Loucy (cell line): ENCODE results near the gene SCNM1.
A peak's percentile ranks its signal among the peaks of the same experiment; 100 is the strongest.
"Not testable (repeated sequence)": the region's sequence is repeated elsewhere in the genome, so short reads cannot be mapped to it uniquely, and the experiment has no call there.

ENCODE experiments used
- H2AFZ ChIP-seq: fragments of 200-600 bp; sonication (generic); 2 replicates; pipeline ENCODE4 v1.6.0; 2016; ENCODE audit warnings: antibody characterized with exemption, mild to moderate bottlenecking, low read length, moderate library complexity
- H3F3A ChIP-seq: fragments of 200-600 bp; 2 replicates; pipeline ENCODE4 v1.6.0; 2016; ENCODE audit warnings: antibody characterized with exemption, low read depth, mild to moderate bottlenecking
- H3K27me3 ChIP-seq: fragments of 200-600 bp; sonication (generic); 2 replicates; pipeline ENCODE4 v1.6.1; 2014; ENCODE audit warnings: low read length, mild to moderate bottlenecking; ENCODE audit not compliant: insufficient read depth, poor library complexity, severe bottlenecking
- H3K36me3 ChIP-seq: fragments of 200-600 bp; sonication (generic); 2 replicates; pipeline ENCODE4 v1.6.1; 2016; ENCODE audit warnings: low read length; ENCODE audit not compliant: insufficient read depth
- H3K4me1 ChIP-seq: fragments of 200-600 bp; sonication (generic); 2 replicates; pipeline ENCODE4 v1.5.1; 2014; ENCODE audit warnings: low read length, mild to moderate bottlenecking; ENCODE audit not compliant: insufficient read depth, poor library complexity, severe bottlenecking
- H3K4me2 ChIP-seq: fragments of 200-600 bp; sonication (generic); 2 replicates; pipeline ENCODE4 v1.6.0; 2014; ENCODE audit warnings: antibody characterized with exemption, low read length, low read depth, mild to moderate bottlenecking; ENCODE audit not compliant: poor library complexity, severe bottlenecking
- H3K4me3 ChIP-seq: fragments of 200-600 bp; sonication (generic); 2 replicates; pipeline ENCODE4 v1.5.1; 2014; ENCODE audit warnings: low read length, mild to moderate bottlenecking, mixed read lengths; ENCODE audit not compliant: poor library complexity, severe bottlenecking
- H3K79me2 ChIP-seq: fragments of 200-600 bp; sonication (generic); 2 replicates; pipeline ENCODE4 v1.6.1; 2014; ENCODE audit warnings: low read length; ENCODE audit not compliant: insufficient read depth
- H3K9ac ChIP-seq: fragments of 200-600 bp; sonication (generic); 2 replicates; pipeline ENCODE4 v1.6.0; 2014; ENCODE audit warnings: mild to moderate bottlenecking, low read depth, low read length, moderate library complexity; ENCODE audit not compliant: poor library complexity, severe bottlenecking
- H3K9me2 ChIP-seq: fragments of 200-600 bp; sonication (generic); replicated peaks from 2 replicates; pipeline ENCODE4 v1.6.1; 2016; ENCODE audit warnings: low read depth, low read length, mixed read lengths
- H3K9me3 ChIP-seq: fragments of 200-600 bp; sonication (generic); 2 replicates; pipeline ENCODE4 v1.6.1; 2014; ENCODE audit warnings: mild to moderate bottlenecking, antibody characterized with exemption, low read length, low read depth; ENCODE audit not compliant: insufficient read depth
- H4K20me1 ChIP-seq: fragments of 200-600 bp; sonication (generic); 2 replicates; pipeline ENCODE4 v1.6.0; 2014; ENCODE audit warnings: antibody characterized with exemption, low read length, mild to moderate bottlenecking; ENCODE audit not compliant: insufficient read depth, poor library complexity, severe bottlenecking
- EZH2phosphoT487 ChIP-seq: fragments of 200-600 bp; IDR thresholded peaks from 2 replicates; pipeline ENCODE4 v1.6.1; 2018; ENCODE audit warnings: antibody characterized with exemption, mild to moderate bottlenecking, moderate library complexity, borderline replicate concordance
- TF ChIP-seq, protein P1 (sequence below): fragments of 200-600 bp; sonication (generic); conservative IDR thresholded peaks from 2 replicates; pipeline ENCODE4 v1.5.1; 2014; ENCODE audit warnings: mild to moderate bottlenecking, antibody characterized with exemption, low read length

Gene SCNM1

DNA sequence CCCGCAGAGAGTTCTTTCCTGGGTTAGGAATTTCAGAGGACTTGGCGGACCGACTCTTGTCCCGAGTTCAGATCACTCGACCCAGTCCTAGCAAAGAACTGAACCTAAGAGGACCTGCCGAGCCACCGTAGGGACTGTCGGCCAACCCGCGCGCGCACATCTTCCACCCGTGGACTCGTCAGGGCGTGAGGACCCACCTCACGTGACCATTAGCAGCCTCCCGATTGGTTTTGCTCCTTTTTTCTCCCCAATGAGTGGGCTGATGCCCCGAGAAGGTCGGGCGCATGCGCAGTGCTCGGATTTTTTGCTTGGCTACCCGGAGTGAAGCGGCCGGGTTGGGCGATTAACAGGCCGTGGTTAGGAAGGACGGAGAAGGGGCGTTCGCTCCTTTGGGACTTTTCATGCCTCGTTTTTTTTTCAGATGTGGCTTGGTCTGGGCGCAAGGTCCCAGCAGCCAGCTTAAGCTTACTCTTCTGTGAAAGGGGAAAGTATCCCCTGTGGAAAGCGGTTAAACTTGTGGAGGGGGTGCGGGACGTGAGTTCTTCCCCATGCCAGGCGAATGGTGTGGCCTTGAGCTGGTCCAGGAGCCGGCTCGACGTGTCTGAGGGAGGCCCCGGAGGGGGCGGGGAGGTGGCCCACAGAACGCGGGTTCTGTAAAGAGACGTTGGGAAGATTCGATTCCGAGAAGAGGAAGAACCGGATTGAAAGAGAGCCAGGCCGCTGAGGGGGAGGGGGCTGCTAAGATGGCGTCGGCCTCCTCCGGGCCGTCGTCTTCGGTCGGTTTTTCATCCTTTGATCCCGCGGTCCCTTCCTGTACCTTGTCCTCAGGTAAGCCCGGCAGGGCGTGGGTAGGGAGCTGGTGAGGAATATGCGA, 32.5 kb downstream of the SCNM1 start, which contains the start of gene PIP5K1A:
Gene PIP5K1A (plus strand): TSS at position 299 of the 874 bp plus-strand sequence. CDS start 445 bp downstream, at position 744.
- Histone ChIP-seq H3F3A (no peaks in the 10 kb centered on the region; the same call in 1 of the 2 replicates), H4K20me1 (peaks cover 39% of the 10 kb centered on the region), H2AFZ (peak within 1 kb of the TSS; percentile 98), H3K4me1 (peaks cover 39% of the 10 kb centered on the region), H3K4me3 (peak within 1 kb of the TSS; percentile 86), H3K9me2 (no peaks in the 10 kb centered on the region), H3K36me3 (peaks cover 4% of the 10 kb centered on the region; the same call in 1 of the 2 replicates), H3K79me2 (peaks cover 50% of the 10 kb centered on the region), H3K9me3 (no peaks in the 10 kb centered on the region), H3K27me3 (no peaks in the 10 kb centered on the region), H3K4me2 (peak within 1 kb of the TSS; percentile 97), H3K9ac (peak within 1 kb of the TSS; percentile 84)
- TF ChIP-seq, protein P1, sequence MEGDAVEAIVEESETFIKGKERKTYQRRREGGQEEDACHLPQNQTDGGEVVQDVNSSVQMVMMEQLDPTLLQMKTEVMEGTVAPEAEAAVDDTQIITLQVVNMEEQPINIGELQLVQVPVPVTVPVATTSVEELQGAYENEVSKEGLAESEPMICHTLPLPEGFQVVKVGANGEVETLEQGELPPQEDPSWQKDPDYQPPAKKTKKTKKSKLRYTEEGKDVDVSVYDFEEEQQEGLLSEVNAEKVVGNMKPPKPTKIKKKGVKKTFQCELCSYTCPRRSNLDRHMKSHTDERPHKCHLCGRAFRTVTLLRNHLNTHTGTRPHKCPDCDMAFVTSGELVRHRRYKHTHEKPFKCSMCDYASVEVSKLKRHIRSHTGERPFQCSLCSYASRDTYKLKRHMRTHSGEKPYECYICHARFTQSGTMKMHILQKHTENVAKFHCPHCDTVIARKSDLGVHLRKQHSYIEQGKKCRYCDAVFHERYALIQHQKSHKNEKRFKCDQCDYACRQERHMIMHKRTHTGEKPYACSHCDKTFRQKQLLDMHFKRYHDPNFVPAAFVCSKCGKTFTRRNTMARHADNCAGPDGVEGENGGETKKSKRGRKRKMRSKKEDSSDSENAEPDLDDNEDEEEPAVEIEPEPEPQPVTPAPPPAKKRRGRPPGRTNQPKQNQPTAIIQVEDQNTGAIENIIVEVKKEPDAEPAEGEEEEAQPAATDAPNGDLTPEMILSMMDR = no peak
- TF ChIP-seq EZH2phosphoT487 = no peak

GRCh38 chr1:151199873-151200581, 34.1 kb downstream of the SCNM1 start:
- Histone ChIP-seq H3K9ac (peak overlapping the region; percentile 84), H3K4me2 (peak overlapping the region; percentile 97), H3K79me2 (peaks cover 65% of the 10 kb centered on the region), H3K36me3 (peaks cover 7% of the 10 kb centered on the region; the same call in 1 of the 2 replicates), H3K9me2 (no peaks in the 10 kb centered on the region), H3K27me3 (no peaks in the 10 kb centered on the region), H3K9me3 (no peaks in the 10 kb centered on the region), H3K4me1 (peaks cover 51% of the 10 kb centered on the region), H4K20me1 (peaks cover 54% of the 10 kb centered on the region), H3F3A (no peaks in the 10 kb centered on the region), H2AFZ (no peak overlapping the region), H3K4me3 (peak overlapping the region; percentile 86)
- TF ChIP-seq EZH2phosphoT487 = no peak
- TF ChIP-seq, protein P1 = no peak

DNA sequence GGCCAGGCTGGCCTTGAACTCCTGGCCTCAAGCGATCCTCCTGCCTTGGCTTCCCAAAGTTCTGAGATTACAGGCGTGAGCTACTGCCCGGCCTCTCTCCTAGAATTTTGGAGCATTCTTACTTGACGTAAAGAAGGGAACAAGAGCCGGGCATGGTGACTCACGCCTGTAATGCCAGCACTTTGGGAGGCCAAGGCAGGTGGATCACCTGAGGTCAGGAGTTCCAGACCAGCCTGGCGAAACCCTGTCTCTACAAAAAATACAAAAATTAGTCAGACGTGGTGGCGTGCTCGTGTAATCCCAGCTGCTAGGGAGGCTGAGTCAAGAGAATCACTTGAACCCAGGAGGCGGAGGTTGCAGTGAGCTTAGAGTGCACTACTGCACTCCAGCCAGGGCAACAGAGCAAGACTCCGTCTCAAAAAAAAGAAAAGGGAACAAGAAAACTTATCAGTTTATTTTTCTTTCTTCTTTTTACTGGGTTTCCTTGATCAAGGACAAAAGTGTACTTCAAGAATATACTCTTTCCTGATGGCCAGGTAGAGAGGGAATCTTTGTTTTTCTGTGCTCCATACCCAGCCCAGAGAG, 39.5 kb downstream of the SCNM1 start:
- Histone ChIP-seq H4K20me1 (peaks cover 56% of the 10 kb centered on the region), H3K4me2 (peak overlapping the region; percentile 54), H3K4me1 (peaks cover 45% of the 10 kb centered on the region), H3K36me3 (peaks cover 29% of the 10 kb centered on the region; the same call in 1 of the 2 replicates), H3K79me2 (peaks cover 82% of the 10 kb centered on the region)
- not testable (repeated sequence) for H3F3A ChIP-seq, H3K9me2 ChIP-seq, H3K9me3 ChIP-seq, H3K9ac ChIP-seq, H3K27me3 ChIP-seq, H2AFZ ChIP-seq, H3K4me3 ChIP-seq
